ENCODE results near the gene UBE2J1. TPM values are rescaled to one million over a fixed set of nuclear protein-coding genes. Genes with fewer than 3 reads are reported as not detected.

UBE2J1 gene
- total and polyA plus RNA-seq, 10 of the 15 experiments (the other 5 are each of a cell fraction or from before 2014, with no cell fraction given), result 48.7 to 131 (median 90.0) TPM

DNA sequence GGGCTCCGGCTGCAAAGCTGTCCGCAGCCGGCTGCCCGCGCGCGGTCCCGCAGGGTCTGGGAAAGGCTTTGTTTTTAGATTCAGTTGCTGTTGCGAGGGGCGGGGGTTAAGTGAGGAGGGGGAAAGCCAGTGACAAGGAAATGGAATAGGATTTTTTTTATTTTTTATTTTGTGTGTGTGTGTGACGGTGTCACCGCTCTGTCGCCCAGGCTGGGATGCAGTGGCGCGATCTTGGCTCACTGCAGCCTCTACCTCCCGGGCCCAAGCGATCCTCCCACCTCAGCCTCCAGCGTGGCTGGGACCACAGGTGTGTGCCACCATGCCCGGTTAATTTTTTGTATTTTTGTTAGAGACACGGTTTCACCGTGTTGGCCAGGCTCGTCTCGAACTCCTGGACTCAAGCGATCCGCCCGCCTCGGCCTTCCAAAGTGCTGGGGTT lies 615 bp upstream of the UBE2J1 start (continued):
- TF ChIP-seq, protein P1, sequence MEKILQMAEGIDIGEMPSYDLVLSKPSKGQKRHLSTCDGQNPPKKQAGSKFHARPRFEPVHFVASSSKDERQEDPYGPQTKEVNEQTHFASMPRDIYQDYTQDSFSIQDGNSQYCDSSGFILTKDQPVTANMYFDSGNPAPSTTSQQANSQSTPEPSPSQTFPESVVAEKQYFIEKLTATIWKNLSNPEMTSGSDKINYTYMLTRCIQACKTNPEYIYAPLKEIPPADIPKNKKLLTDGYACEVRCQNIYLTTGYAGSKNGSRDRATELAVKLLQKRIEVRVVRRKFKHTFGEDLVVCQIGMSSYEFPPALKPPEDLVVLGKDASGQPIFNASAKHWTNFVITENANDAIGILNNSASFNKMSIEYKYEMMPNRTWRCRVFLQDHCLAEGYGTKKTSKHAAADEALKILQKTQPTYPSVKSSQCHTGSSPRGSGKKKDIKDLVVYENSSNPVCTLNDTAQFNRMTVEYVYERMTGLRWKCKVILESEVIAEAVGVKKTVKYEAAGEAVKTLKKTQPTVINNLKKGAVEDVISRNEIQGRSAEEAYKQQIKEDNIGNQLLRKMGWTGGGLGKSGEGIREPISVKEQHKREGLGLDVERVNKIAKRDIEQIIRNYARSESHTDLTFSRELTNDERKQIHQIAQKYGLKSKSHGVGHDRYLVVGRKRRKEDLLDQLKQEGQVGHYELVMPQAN (conservative IDR thresholded peaks at IDR 0.05), result 0 out of 2 replicates have a peak, but pooled peaks have one; percentile 1
- TF ChIP-seq SREBF1 (IDR thresholded peaks at IDR 0.05; ENCODE audit: low read length) (no peak), RBBP5 (conservative IDR thresholded peaks at IDR 0.05) (no peak), MEF2B (IDR thresholded peaks at IDR 0.05; ENCODE audit: partially characterized antibody, poor library complexity, severe bottlenecking) (no peak), JUND (IDR thresholded peaks at IDR 0.05; ENCODE audit: low read depth, low read length) (no peak), TCF7 (IDR thresholded peaks at IDR 0.05; ENCODE audit: borderline replicate concordance) (no peak), MTA2 (IDR thresholded peaks at IDR 0.05; ENCODE audit: low read depth) (no peak), NFXL1 (IDR thresholded peaks at IDR 0.05; ENCODE audit: borderline replicate concordance) (no peak), RB1 (IDR thresholded peaks at IDR 0.05; ENCODE audit: borderline replicate concordance) (no peak), NFIC (IDR thresholded peaks at IDR 0.05; ENCODE audit: low read depth, low read length) (peak; percentile 31; the same call in 1 of the 2 replicates), CHD4 (IDR thresholded peaks at IDR 0.05) (no peak), POU2F2 (IDR thresholded peaks at IDR 0.05; ENCODE audit: borderline replicate concordance, low read depth, low read length) (no peak), TAF1 (IDR thresholded peaks at IDR 0.05; ENCODE audit: borderline replicate concordance, low read depth, low read length) (no peak), SIX5 (IDR thresholded peaks at IDR 0.05; ENCODE audit: low read depth, low read length, severe bottlenecking) (no peak), STAT1 (conservative IDR thresholded peaks at IDR 0.05) (no peak), BRCA1 (IDR thresholded peaks at IDR 0.05; ENCODE audit: low read depth, low read length) (no peak), CEBPB (IDR thresholded peaks at IDR 0.05; ENCODE audit: borderline replicate concordance in 1 of 2, low read depth in 2 of 2, low read length in 2 of 2) (no peak), SREBF2 (IDR thresholded peaks at IDR 0.05; ENCODE audit: low read length) (no peak)
- TF ChIP-seq, protein P2, sequence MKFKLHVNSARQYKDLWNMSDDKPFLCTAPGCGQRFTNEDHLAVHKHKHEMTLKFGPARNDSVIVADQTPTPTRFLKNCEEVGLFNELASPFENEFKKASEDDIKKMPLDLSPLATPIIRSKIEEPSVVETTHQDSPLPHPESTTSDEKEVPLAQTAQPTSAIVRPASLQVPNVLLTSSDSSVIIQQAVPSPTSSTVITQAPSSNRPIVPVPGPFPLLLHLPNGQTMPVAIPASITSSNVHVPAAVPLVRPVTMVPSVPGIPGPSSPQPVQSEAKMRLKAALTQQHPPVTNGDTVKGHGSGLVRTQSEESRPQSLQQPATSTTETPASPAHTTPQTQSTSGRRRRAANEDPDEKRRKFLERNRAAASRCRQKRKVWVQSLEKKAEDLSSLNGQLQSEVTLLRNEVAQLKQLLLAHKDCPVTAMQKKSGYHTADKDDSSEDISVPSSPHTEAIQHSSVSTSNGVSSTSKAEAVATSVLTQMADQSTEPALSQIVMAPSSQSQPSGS (IDR thresholded peaks at IDR 0.05; ENCODE audit: low read length), result no peak
- TF ChIP-seq, protein P3, sequence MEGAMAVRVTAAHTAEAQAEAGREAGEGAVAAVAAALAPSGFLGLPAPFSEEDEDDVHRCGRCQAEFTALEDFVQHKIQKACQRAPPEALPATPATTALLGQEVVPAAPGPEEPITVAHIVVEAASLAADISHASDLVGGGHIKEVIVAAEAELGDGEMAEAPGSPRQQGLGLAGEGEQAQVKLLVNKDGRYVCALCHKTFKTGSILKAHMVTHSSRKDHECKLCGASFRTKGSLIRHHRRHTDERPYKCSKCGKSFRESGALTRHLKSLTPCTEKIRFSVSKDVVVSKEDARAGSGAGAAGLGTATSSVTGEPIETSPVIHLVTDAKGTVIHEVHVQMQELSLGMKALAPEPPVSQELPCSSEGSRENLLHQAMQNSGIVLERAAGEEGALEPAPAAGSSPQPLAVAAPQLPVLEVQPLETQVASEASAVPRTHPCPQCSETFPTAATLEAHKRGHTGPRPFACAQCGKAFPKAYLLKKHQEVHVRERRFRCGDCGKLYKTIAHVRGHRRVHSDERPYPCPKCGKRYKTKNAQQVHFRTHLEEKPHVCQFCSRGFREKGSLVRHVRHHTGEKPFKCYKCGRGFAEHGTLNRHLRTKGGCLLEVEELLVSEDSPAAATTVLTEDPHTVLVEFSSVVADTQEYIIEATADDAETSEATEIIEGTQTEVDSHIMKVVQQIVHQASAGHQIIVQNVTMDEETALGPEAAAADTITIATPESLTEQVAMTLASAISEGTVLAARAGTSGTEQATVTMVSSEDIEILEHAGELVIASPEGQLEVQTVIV (IDR thresholded peaks at IDR 0.05; ENCODE audit: borderline replicate concordance, partially characterized antibody), result no peak
- TF ChIP-seq, protein P4, sequence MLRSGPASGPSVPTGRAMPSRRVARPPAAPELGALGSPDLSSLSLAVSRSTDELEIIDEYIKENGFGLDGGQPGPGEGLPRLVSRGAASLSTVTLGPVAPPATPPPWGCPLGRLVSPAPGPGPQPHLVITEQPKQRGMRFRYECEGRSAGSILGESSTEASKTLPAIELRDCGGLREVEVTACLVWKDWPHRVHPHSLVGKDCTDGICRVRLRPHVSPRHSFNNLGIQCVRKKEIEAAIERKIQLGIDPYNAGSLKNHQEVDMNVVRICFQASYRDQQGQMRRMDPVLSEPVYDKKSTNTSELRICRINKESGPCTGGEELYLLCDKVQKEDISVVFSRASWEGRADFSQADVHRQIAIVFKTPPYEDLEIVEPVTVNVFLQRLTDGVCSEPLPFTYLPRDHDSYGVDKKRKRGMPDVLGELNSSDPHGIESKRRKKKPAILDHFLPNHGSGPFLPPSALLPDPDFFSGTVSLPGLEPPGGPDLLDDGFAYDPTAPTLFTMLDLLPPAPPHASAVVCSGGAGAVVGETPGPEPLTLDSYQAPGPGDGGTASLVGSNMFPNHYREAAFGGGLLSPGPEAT (IDR thresholded peaks at IDR 0.05; ENCODE audit: low read depth), result no peak
- TF ChIP-seq, protein P5, sequence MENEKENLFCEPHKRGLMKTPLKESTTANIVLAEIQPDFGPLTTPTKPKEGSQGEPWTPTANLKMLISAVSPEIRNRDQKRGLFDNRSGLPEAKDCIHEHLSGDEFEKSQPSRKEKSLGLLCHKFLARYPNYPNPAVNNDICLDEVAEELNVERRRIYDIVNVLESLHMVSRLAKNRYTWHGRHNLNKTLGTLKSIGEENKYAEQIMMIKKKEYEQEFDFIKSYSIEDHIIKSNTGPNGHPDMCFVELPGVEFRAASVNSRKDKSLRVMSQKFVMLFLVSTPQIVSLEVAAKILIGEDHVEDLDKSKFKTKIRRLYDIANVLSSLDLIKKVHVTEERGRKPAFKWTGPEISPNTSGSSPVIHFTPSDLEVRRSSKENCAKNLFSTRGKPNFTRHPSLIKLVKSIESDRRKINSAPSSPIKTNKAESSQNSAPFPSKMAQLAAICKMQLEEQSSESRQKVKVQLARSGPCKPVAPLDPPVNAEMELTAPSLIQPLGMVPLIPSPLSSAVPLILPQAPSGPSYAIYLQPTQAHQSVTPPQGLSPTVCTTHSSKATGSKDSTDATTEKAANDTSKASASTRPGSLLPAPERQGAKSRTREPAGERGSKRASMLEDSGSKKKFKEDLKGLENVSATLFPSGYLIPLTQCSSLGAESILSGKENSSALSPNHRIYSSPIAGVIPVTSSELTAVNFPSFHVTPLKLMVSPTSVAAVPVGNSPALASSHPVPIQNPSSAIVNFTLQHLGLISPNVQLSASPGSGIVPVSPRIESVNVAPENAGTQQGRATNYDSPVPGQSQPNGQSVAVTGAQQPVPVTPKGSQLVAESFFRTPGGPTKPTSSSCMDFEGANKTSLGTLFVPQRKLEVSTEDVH (IDR thresholded peaks at IDR 0.05; ENCODE audit: low read depth, partially characterized antibody), result no peak
